A172 (cell line): ENCODE data around the gene GPD1L. TPM values are rescaled to one million over a fixed set of nuclear protein-coding genes. Genes with fewer than 3 reads are reported as not detected.
"Not testable (repeated sequence)": the region's sequence is repeated elsewhere in the genome, so short reads cannot be mapped to it uniquely, and the experiment has no call there.

Experiments
- DNase-seq: peaks from one replicate; pipeline ENCODE4 v3.0.0-alpha.2; 2015; ENCODE audit warnings: low spot score
- total RNA-seq: library from RNA; depleted of rRNA; stranded (reverse); fragments of >200 nt; shearing (Covaris generic); gene quantifications from 2 replicates; pipeline ENCODE4 v1.2.3, GENCODE V29; 2014; rRNA removed

Gene GPD1L
- 19.9 and 24.3 TPM in 2 replicates for total RNA-seq

- peak; percentile 88 for DNase-seq
Measured at GRCh38 chr3:32106132-32106928, at the start of gene GPD1L. Gene GPD1L, plus strand, starts transcription at chr3:32106620. Its CDS starts 92 bp downstream, at chr3:32106712.

- not testable (repeated sequence) for DNase-seq
Measured at GRCh38 chr3:32058465-32058864, 48.0 kb upstream of the GPD1L start.

GRCh38 chr3:32062950-32063582 lies 43.4 kb upstream of the GPD1L start:
- DNase-seq, result no peak

- DNase-seq, result no peak
Measured at GRCh38 chr3:32066686-32067085, 39.7 kb upstream of the GPD1L start.

- not testable (repeated sequence) for DNase-seq
Measured at GRCh38 chr3:32074194-32074593, 32.2 kb upstream of the GPD1L start.

GRCh38 chr3:32076566-32076965 lies 29.9 kb upstream of the GPD1L start:
- DNase-seq, result peak; percentile 66

- DNase-seq, result no peak
Measured at GRCh38 chr3:32077260-32078084, 28.9 kb upstream of the GPD1L start.

- DNase-seq, result no peak
Measured at GRCh38 chr3:32078085-32078634, 28.3 kb upstream of the GPD1L start.

GRCh38 chr3:32078864-32079263 lies 27.6 kb upstream of the GPD1L start:
- DNase-seq, result no peak

- peak; percentile 38 for DNase-seq
Measured at GRCh38 chr3:32082721-32083120, 23.7 kb upstream of the GPD1L start.

- DNase-seq, result no peak
Measured at GRCh38 chr3:32083702-32084270, 22.6 kb upstream of the GPD1L start.

GRCh38 chr3:32084870-32085269 lies 21.6 kb upstream of the GPD1L start:
- no peak for DNase-seq

- DNase-seq, result no peak
Measured at GRCh38 chr3:32086464-32086863, 20.0 kb upstream of the GPD1L start.

- DNase-seq, result no peak
Measured at GRCh38 chr3:32089476-32089875, 16.9 kb upstream of the GPD1L start.

GRCh38 chr3:32093204-32093603 lies 13.2 kb upstream of the GPD1L start:
- DNase-seq, result no peak

- no peak for DNase-seq
Measured at GRCh38 chr3:32095431-32095830, 11.0 kb upstream of the GPD1L start.

GRCh38 chr3:32097768-32098167 lies 8.7 kb upstream of the GPD1L start:
- DNase-seq, result no peak

- DNase-seq, result no peak
Measured at GRCh38 chr3:32098528-32098927, 7.9 kb upstream of the GPD1L start.

- no peak for DNase-seq
Measured at GRCh38 chr3:32100465-32100864, 6.0 kb upstream of the GPD1L start.

GRCh38 chr3:32102289-32102688 lies 4.1 kb upstream of the GPD1L start:
- no peak for DNase-seq

GRCh38 chr3:32104492-32104891 lies 1.9 kb upstream of the GPD1L start:
- DNase-seq, result no peak
